ENCODE data around the gene IQCE. TPM values are rescaled to one million over a fixed set of nuclear protein-coding genes. Genes with fewer than 3 reads are reported as not detected.

The IQCE gene
- total RNA-seq, 4 donors from 2014 or later: 9.7 to 23.5 (median 15.6) TPM

DNA sequence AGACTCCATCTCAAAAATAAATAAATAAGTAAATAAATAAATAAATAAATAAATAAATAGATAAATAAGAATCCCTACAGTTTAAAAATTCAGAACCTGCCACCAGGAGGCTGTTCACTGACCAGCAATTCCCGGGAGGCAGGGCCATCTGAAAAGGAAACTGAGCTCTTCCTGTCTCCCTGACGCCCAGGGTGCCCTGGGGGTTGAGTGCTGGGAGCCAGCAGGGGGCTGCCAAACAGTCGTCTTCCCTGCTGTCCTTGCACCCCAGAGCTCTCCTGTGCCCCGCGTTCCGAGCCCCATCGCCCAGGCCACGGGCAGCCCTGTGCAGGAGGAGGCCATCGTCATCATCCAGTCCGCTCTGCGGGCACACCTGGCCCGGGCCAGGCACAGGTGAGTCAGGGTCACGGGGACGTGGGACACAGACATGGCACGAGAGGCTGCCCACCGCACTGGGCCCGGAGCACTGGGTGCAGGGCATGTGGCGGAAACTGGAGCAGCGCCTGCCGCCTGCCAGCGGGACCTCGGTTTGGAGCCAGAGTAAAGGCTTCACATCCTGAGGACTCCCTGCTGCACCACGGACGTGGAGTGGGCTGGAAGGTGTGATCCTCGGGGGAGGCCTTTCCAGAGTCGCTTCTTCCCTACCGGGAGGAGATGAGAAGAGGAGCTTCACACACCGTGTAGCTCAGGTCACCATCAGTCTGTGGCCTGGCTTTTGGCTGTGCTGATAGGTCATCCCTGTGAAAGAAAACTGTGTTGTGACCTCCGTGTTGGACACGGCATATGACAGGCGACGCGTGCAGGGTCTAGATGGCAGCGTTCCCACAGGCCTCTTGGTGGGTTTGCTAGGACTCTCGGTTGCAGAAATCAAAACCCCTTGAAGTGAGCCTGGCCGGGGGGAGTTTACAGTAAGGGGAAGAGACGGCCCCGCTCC, 47.1 kb downstream of the IQCE start:
- H3K4me1 ChIP-seq: peaks cover 0 to 20% (median 3%) of the 10 kb centered on the region in 3 donors

DNA sequence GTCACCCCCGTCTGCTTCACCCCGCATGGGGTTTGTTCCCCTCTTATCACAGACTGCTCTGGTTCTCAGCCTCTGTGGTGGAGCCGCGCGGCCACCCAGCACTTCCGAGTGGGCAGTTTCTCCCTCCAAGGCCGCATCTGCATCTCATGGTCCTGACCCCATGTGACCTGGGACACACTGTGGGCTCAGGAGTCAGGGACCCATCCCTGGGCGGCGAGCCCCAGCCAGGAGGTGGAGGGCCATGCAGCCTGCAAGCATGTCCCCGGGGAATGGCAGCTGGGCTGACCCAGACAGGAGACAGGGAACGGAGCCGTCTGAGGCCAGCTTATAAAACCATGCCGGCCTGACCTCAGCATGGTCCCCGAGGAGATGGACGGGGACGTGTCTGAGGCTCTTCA, 47.8 kb downstream of the IQCE start:
- Histone ChIP-seq H3K36me3 (peaks cover 0 to 68% of the 10 kb centered on the region in 2 donors), H3K4me3 (no peak overlapping the region), H3K27ac (peak overlapping the region in 3 of 4 donors; percentile 21 to 72 (median 46)), H3K4me1 (peaks cover 0 to 20% (median 3%) of the 10 kb centered on the region in 3 donors), H3K27me3 (no peaks in the 10 kb centered on the region), H3K9me3 (no peaks in the 10 kb centered on the region)
- no CpG with 5 or more reads among the region's 16 CpGs for WGBS, 2 donors (ENCODE audit: low coverage in 1 of 2)
- no peak for ATAC-seq
- TF ChIP-seq EP300 (IDR thresholded peaks at IDR 0.05) (no peak), POLR2AphosphoS5 (IDR thresholded peaks at IDR 0.05) (no peak), POLR2A (IDR thresholded peaks at IDR 0.05) (no peak)
- TF ChIP-seq, protein P1, sequence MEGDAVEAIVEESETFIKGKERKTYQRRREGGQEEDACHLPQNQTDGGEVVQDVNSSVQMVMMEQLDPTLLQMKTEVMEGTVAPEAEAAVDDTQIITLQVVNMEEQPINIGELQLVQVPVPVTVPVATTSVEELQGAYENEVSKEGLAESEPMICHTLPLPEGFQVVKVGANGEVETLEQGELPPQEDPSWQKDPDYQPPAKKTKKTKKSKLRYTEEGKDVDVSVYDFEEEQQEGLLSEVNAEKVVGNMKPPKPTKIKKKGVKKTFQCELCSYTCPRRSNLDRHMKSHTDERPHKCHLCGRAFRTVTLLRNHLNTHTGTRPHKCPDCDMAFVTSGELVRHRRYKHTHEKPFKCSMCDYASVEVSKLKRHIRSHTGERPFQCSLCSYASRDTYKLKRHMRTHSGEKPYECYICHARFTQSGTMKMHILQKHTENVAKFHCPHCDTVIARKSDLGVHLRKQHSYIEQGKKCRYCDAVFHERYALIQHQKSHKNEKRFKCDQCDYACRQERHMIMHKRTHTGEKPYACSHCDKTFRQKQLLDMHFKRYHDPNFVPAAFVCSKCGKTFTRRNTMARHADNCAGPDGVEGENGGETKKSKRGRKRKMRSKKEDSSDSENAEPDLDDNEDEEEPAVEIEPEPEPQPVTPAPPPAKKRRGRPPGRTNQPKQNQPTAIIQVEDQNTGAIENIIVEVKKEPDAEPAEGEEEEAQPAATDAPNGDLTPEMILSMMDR (IDR thresholded peaks at IDR 0.05): no peak

More for the DNA sequence above, 47.1 kb downstream of the IQCE start:
- TF ChIP-seq, protein P1 (IDR thresholded peaks at IDR 0.05): no peak
- TF ChIP-seq EP300 (IDR thresholded peaks at IDR 0.05): no peak
- no peak for TF ChIP-seq POLR2A (IDR thresholded peaks at IDR 0.05)
- TF ChIP-seq POLR2AphosphoS5 (IDR thresholded peaks at IDR 0.05): no peak
- no peaks in the 10 kb centered on the region for H3K9me3 ChIP-seq
- no peaks in the 10 kb centered on the region for H3K27me3 ChIP-seq
- no peak for ATAC-seq
- H3K36me3 ChIP-seq: peaks cover 0 to 71% of the 10 kb centered on the region in 2 donors
- 72 to 100% methylated on average over 1 to 3 of the region's 38 CpGs for WGBS, 2 donors (ENCODE audit: low coverage in 1 of 2)
- H3K27ac ChIP-seq: peak overlapping the region in 1 of 4 donors; percentile 72
- H3K4me3 ChIP-seq: no peak overlapping the region

DNA sequence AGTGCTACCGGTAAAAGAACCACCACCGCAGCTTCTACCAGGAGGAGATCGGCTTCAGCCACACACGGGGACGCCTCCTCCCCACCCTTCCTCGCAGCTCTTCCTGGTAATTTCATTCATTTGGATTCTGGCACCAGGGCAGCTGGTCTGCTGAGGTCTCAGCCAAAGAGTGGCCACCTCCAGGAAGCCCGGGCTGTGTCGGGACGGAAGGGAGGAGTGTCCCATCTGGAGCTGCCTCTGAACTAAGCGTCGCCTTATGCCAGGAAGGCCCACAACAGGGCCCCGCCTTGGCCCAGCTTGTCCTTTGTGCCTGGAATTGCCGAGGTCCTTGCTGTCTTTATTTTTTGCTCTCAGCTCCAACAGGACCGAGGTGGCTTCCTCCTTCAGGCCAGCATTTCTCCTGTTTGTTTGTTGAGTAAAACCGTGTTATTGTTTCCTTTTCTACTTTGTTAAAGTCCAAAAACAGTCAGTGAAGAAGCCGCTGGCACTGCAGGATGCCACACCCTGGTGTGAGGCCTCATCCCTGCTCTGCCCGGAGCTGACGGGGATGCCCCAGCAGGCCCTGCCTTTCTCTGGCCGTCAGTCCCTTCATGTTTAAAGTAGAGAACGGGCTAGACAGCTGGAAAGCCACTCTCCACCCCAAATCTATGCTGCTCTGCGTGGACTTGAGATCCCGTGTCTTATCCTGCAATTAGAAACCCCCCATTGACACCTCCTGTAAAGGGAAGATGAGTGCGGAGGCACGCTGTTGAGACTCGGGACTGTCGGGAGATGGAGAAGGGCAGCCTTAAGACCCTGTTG, 48.5 kb downstream of the IQCE start:
- H3K4me3 ChIP-seq: no peak overlapping the region
- H3K27ac ChIP-seq: peak overlapping the region in 3 of 4 donors; percentile 46 to 72 (median 52)
- 66 to 71% methylated on average over 11 to 19 of the region's 26 CpGs for WGBS, 2 donors (ENCODE audit: low coverage in 1 of 2)
- peak; percentile 87 for ATAC-seq
- H3K36me3 ChIP-seq: peaks cover 0 to 61% of the 10 kb centered on the region in 2 donors
- TF ChIP-seq EP300 (IDR thresholded peaks at IDR 0.05): no peak
- peak; percentile 12 to 22 for TF ChIP-seq POLR2A (IDR thresholded peaks at IDR 0.05)
- TF ChIP-seq POLR2AphosphoS5 (IDR thresholded peaks at IDR 0.05): peak; percentile 37
- TF ChIP-seq, protein P1 (IDR thresholded peaks at IDR 0.05): no peak
- peaks cover 0 to 20% (median 3%) of the 10 kb centered on the region in 3 donors for H3K4me1 ChIP-seq
- H3K27me3 ChIP-seq: no peaks in the 10 kb centered on the region
- H3K9me3 ChIP-seq: no peaks in the 10 kb centered on the region

DNA sequence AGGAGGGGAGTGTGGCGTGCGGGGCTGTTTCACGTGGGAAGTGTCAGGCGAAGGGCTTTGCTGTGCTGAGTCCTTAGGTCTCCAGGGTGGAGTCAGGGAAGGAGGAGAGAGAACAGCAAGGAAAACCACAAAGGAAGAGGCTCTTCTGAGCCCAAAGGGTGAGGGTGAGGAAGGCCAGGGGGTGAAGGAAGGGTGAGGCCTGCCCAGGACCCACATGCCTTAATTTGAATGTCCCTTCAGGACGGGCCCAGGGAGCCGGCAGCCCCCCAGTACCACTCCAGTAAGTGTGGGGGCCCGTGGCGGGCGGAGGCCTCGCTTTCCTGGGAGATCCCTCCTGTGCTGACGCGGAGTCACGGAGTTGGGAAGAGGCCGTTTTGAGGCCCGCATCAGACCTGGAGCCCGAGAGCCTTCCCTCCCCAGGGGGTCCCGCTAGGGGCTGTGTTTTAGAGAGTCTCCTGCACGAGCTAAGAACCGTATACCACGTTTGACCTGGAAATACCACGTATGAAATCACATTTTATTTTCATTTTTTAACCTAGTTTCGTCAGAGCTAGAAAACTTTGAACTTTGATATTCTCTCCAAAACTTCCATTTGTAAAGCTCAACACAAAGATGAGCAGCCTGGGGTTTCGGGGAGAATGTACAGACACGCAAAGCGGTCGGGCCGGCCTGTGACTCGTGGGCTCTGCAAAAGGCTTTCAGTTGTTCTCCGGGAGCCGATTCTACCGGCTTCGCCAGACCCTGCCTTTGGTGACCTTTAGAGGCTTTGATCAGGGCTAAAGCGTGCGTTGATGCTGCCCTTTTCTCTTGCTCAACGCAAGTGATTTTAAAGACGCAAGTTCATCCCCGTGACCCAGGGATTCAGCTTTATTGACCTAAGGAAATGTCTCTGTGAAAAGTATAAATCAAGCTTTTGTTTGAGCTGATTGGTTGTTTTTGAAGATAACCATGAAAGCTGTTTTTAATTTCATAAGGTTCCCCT, 49.4 kb downstream of the IQCE start:
- Histone ChIP-seq H3K27ac (peak overlapping the region in 3 of 4 donors; percentile 46 to 72 (median 52)), H3K4me1 (peaks cover 0 to 29% (median 3%) of the 10 kb centered on the region in 3 donors), H3K4me3 (no peak overlapping the region), H3K27me3 (no peaks in the 10 kb centered on the region), H3K36me3 (peaks cover 0 to 52% of the 10 kb centered on the region in 2 donors), H3K9me3 (no peaks in the 10 kb centered on the region)
- no peak for ATAC-seq
- TF ChIP-seq POLR2A (IDR thresholded peaks at IDR 0.05): no peak
- TF ChIP-seq POLR2AphosphoS5 (IDR thresholded peaks at IDR 0.05): no peak
- TF ChIP-seq, protein P1 (IDR thresholded peaks at IDR 0.05): no peak
- TF ChIP-seq EP300 (IDR thresholded peaks at IDR 0.05): no peak
- 74 to 77% methylated on average over 7 to 20 of the region's 37 CpGs for WGBS, 2 donors (ENCODE audit: low coverage in 1 of 2)

Data from gastroesophageal sphincter (tissue), 4 donors.